B cell (primary cell): ENCODE data around the gene ZEB2. TPM values are rescaled to one million over a fixed set of nuclear protein-coding genes. Genes with fewer than 3 reads are reported as not detected.

ENCODE experiments used
- ATAC-seq: fragments of 200-7000 bp; cut with Tn5 transposase; one replicate; pipeline ENCODE4 v1.10.0; 2021; ENCODE audit warnings: low read depth, mild to moderate bottlenecking, moderate number of reproducible peaks, moderate library complexity
- CTCF ChIA-PET: fragments of 350-600 bp; sonication (Branson Sonifier 250); formaldehyde crosslinking; loops from one replicate; lab custom pipeline; 2021; ENCODE audit warnings: antibody characterized with exemption, inconsistent platforms; lab: Charles Lee
- POLR2A ChIA-PET: fragments of 350-600 bp; sonication (Branson Sonifier 250); formaldehyde crosslinking; loops from one replicate; lab custom pipeline; 2021; ENCODE audit warnings: antibody characterized with exemption; lab: Charles Lee
- DNase-seq: peaks from one replicate; pipeline ENCODE4 v3.0.0; 2013
- H2AFZ ChIP-seq: 2 replicates; pipeline ENCODE4 v1.6.1; 2012; ENCODE audit warnings: mild to moderate bottlenecking, low read depth, low read length; ENCODE audit not compliant: insufficient read depth, poor library complexity, severe bottlenecking
- H3K27ac ChIP-seq, 2 donors: 1 replicate in 1 of 2; 2 replicates in 1 of 2; pipeline ENCODE4 v1.5.1; 2012 to 2013; ENCODE audit warnings: low read length in 2 of 2, mild to moderate bottlenecking in 2 of 2, moderate library complexity in 1 of 2
- H3K27me3 ChIP-seq, 4 experiments: fragments of 200-600 bp in 1 of 4; sonication (generic) in 1 of 4; replicated peaks in 1 of 4; 1 replicate in 2 of 4; 2 replicates in 2 of 4; pipeline versions ENCODE4 v1.6.1 to v1.7.0; 2013 to 2016; ENCODE audit warnings: low read length in 3 of 4, mild to moderate bottlenecking in 2 of 4, mixed read lengths in 1 of 4, moderate library complexity in 1 of 4; ENCODE audit not compliant: insufficient read depth in 4 of 4, control insufficient read depth in 3 of 4; ENCODE audit errors: control extremely low read depth in 1 of 4
- H3K36me3 ChIP-seq, 2 experiments: replicated peaks in 1 of 2; 1 replicate in 1 of 2; 2 replicates in 1 of 2; pipeline versions ENCODE4 v1.6.1 to v1.7.1; 2013; ENCODE audit warnings: low read length in 1 of 2; ENCODE audit not compliant: insufficient read depth in 2 of 2, control insufficient read depth in 1 of 2; ENCODE audit errors: control extremely low read depth in 1 of 2, extremely low read depth in 1 of 2
- H3K4me1 ChIP-seq, 2 donors: fragments of 200-600 bp in 1 of 2; sonication (generic) in 1 of 2; 1 replicate in 1 of 2; 2 replicates in 1 of 2; pipeline versions ENCODE4 v1.5.1 to v1.6.1; 2013 to 2017; ENCODE audit warnings: low read length in 2 of 2; ENCODE audit not compliant: control insufficient read depth in 2 of 2, insufficient read depth in 2 of 2
- H3K4me2 ChIP-seq: replicated peaks from 2 replicates; pipeline ENCODE3; 2012; ENCODE audit warnings: mild to moderate bottlenecking, low read depth, low read length; ENCODE audit not compliant: poor library complexity, severe bottlenecking
- H3K4me3 ChIP-seq, 5 experiments: fragments of 200-600 bp in 1 of 5; sonication (generic) in 1 of 5; 1 replicate in 3 of 5; 2 replicates in 2 of 5; pipeline versions ENCODE4 v1.5.1 to v1.7.0; 2011 to 2016; ENCODE audit warnings: low read length in 4 of 5, mild to moderate bottlenecking in 4 of 5, low read depth in 2 of 5, control low read depth in 1 of 5, moderate library complexity in 1 of 5; ENCODE audit not compliant: insufficient read depth in 1 of 5; ENCODE audit errors: control extremely low read depth in 1 of 5, extremely low read depth in 1 of 5
- H3K79me2 ChIP-seq: fragments of 200-600 bp; sonication (generic); one replicate; pipeline ENCODE4 v1.6.0; 2016; ENCODE audit warnings: low read length; ENCODE audit not compliant: control insufficient read depth, insufficient read depth
- H3K9ac ChIP-seq: fragments of 200-600 bp; sonication (generic); 2 replicates; pipeline ENCODE4 v1.6.1; 2017; ENCODE audit warnings: mild to moderate bottlenecking, low read length, moderate library complexity
- H3K9me3 ChIP-seq, 3 donors: one replicate each; pipeline versions ENCODE4 v1.6.1 to v1.7.1; 2013; ENCODE audit warnings: low read length in 2 of 3; ENCODE audit not compliant: control insufficient read depth in 2 of 3, insufficient read depth in 1 of 3; ENCODE audit errors: control extremely low read depth in 1 of 3
- H4K20me1 ChIP-seq: 2 replicates; pipeline ENCODE4 v1.6.0; 2012; ENCODE audit warnings: mild to moderate bottlenecking, low read length; ENCODE audit not compliant: insufficient read depth, control insufficient read depth, poor library complexity, severe bottlenecking
- H3K27ac Mint-ChIP-seq: one replicate; pipeline ENCODE4 v1.8.0; 2021; ENCODE audit warnings: mixed read lengths
- H3K27me3 Mint-ChIP-seq: one replicate; pipeline ENCODE4 v1.8.0; 2021; ENCODE audit warnings: mixed read lengths
- H3K4me1 Mint-ChIP-seq: one replicate; pipeline ENCODE4 v1.8.0; 2021; ENCODE audit warnings: mixed read lengths
- H3K4me3 Mint-ChIP-seq: one replicate; pipeline ENCODE4 v1.8.0; 2021; ENCODE audit warnings: mixed read lengths
- H3K9me3 Mint-ChIP-seq: one replicate; pipeline ENCODE4 v1.8.0; 2022; ENCODE audit warnings: mixed read lengths; ENCODE audit not compliant: insufficient read depth
- EZH2 ChIP-seq: IDR thresholded peaks from 2 replicates; pipeline ENCODE4 v1.6.1; 2012; ENCODE audit warnings: borderline replicate concordance, low read depth, mild to moderate bottlenecking, moderate library complexity, low read length; ENCODE audit not compliant: insufficient read depth, poor library complexity, severe bottlenecking
- WGBS: methylation state at CpG from one replicate; pipeline ENCODE4 v1.1.5; 2013; ENCODE audit warnings: missing lambda C conversion rate; ENCODE audit not compliant: insufficient coverage; 5-methylcytosine and 5-hydroxymethylcytosine counted together
- intact Hi-C: fragments of 100-400 bp; cut with micrococcal nuclease; formaldehyde crosslinking; loops from one replicate; pipeline ENCODE4 v1.10.0; 2022
- polyA plus RNA-seq: library from polyadenylated mRNA; depleted of rRNA; stranded (reverse); fragments of >200 nt; gene quantifications from 2 replicates; pipeline ENCODE4 v1.2.3, GENCODE V29; 2012
- total RNA-seq, 2 donors: library from RNA; stranded (reverse); fragments of 120-200 nt in 1 of 2; gene quantifications; 1 replicate in 1 of 2; 2 replicates in 1 of 2; pipeline versions ENCODE4 v1.2.3 to v1.2.4, GENCODE V29; 2013 to 2022
- TF ChIP-seq, protein P1 (sequence below): fragments of 200-600 bp; IDR thresholded peaks from one replicate; pipeline ENCODE4 v1.8.0; 2022; ENCODE audit warnings: antibody characterized with exemption, mild to moderate bottlenecking

Gene ZEB2
- total and polyA plus RNA-seq, 2 donors (not counting 1 experiment from before 2014, with no cell fraction given), result 56.3 to 217 TPM

DNA sequence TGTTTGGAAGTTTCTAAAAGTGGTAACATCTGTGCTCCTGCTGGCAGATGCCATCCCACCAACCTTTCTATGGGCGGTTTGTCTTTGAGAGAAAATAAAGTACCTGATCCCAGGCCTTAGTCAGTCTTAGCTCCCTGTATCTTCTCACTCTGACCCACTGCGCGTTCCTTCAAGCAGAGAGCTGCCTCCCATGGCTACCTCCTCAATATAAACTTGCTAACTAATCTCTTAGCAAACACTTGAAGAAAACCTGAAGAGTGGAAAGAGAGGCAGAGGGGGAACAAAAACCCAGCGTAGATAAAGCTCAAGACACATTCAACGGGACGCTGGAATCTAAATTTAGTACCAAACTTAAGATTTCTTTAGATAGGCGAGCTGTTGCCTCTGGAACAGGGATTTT is 17.6 kb downstream of the ZEB2 start:
- peaks cover 92% of the 10 kb centered on the region for H3K79me2 ChIP-seq
- H3K9ac ChIP-seq, result no peak overlapping the region
- ChIA-PET POLR2A (no interaction called here), CTCF (no interaction called here)
- no peak for TF ChIP-seq EZH2
- TF ChIP-seq, protein P1, sequence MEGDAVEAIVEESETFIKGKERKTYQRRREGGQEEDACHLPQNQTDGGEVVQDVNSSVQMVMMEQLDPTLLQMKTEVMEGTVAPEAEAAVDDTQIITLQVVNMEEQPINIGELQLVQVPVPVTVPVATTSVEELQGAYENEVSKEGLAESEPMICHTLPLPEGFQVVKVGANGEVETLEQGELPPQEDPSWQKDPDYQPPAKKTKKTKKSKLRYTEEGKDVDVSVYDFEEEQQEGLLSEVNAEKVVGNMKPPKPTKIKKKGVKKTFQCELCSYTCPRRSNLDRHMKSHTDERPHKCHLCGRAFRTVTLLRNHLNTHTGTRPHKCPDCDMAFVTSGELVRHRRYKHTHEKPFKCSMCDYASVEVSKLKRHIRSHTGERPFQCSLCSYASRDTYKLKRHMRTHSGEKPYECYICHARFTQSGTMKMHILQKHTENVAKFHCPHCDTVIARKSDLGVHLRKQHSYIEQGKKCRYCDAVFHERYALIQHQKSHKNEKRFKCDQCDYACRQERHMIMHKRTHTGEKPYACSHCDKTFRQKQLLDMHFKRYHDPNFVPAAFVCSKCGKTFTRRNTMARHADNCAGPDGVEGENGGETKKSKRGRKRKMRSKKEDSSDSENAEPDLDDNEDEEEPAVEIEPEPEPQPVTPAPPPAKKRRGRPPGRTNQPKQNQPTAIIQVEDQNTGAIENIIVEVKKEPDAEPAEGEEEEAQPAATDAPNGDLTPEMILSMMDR, result no peak
- no peak overlapping the region for H3K4me3 ChIP-seq
- 100% methylated on average over 1 of the region's 7 CpGs for WGBS
- Mint-ChIP-seq H3K4me3 (no peak overlapping the region), H3K4me1 (peaks cover 55% of the 10 kb centered on the region), H3K27ac (no peak overlapping the region), H3K27me3 (no peaks in the 10 kb centered on the region), H3K9me3 (no peaks in the 10 kb centered on the region)
- no peak overlapping the region for H2AFZ ChIP-seq
- intact Hi-C loops, result no loop called here
- no peak overlapping the region for H3K4me2 ChIP-seq
- no peaks in the 10 kb centered on the region for H3K9me3 ChIP-seq
- H3K4me1 ChIP-seq, result peaks cover 12 to 18% of the 10 kb centered on the region in 2 donors
- H3K27me3 ChIP-seq, result no peaks in the 10 kb centered on the region
- peaks cover 2 to 44% of the 10 kb centered on the region in 2 experiments for H3K36me3 ChIP-seq
- H3K27ac ChIP-seq, result no peak overlapping the region
- DNase-seq, result no peak
- H4K20me1 ChIP-seq, result peaks cover 60% of the 10 kb centered on the region
- ATAC-seq, result no peak

- Histone ChIP-seq H3K36me3 (peaks cover 2 to 45% of the 10 kb centered on the region in 2 experiments), H4K20me1 (peaks cover 58% of the 10 kb centered on the region), H3K4me1 (peaks cover 15 to 16% of the 10 kb centered on the region in 2 donors), H3K9ac (no peak overlapping the region), H3K9me3 (no peaks in the 10 kb centered on the region), H3K4me2 (no peak overlapping the region), H3K79me2 (peaks cover 92% of the 10 kb centered on the region), H3K27me3 (no peaks in the 10 kb centered on the region), H2AFZ (no peak overlapping the region), H3K27ac (no peak overlapping the region), H3K4me3 (no peak overlapping the region)
- WGBS, result no CpG with 5 or more reads among the region's 1 CpG
- Mint-ChIP-seq H3K27me3 (no peaks in the 10 kb centered on the region), H3K9me3 (no peaks in the 10 kb centered on the region), H3K4me3 (no peak overlapping the region), H3K27ac (no peak overlapping the region), H3K4me1 (peaks cover 55% of the 10 kb centered on the region)
- POLR2A ChIA-PET, result no interaction called here
- DNase-seq (no peak), ATAC-seq (no peak)
- CTCF ChIA-PET, result no interaction called here
- intact Hi-C loops, result no loop called here
- no peak for TF ChIP-seq EZH2
- TF ChIP-seq, protein P1, result no peak
These were observed 18.3 kb downstream of the ZEB2 start for GRCh38 chr2:144501627-144502026.
